Stimulated activated CD8-positive, alpha-beta memory T cell treated with anti-CD3 and anti-CD28 coated beads, Interleukin-15, amount 100 ng/mL, for 24 hours (primary cell): ENCODE results near the gene PLCL2.
"Not testable (repeated sequence)": the region's sequence is repeated elsewhere in the genome, so short reads cannot be mapped to it uniquely, and the experiment has no call there.

Experiments
- DNase-seq: peaks from one replicate; pipeline ENCODE4 v3.0.0-alpha.2; 2020; ENCODE audit warnings: low read depth

The PLCL2 gene

DNA sequence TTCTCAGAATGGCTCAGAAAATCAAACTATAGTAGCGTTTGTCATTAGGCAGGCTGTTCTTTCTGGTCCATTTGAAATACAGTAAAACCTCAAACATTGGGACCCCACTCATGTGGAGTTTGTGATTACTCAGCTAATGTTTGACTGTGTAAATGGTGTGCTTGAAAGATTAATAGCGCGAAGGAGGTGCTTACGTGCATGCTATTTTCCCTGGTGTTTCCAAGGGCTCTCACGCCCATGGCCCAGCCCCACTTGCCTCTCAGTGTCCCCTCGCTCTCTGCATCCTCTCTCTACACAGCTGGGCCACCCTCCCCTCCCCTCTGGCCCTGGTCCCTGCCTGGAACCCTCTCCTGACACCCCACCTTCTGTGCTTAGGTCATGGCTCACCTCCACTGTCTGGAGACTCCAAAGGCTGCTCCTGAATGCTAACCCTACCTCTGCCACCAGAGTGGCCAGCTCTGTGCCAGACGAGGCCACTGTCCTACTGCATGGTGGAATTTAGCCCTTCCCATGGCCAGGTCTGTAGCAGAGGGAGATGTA is 194.2 kb downstream of the PLCL2 start:
- no peak for DNase-seq

- DNase-seq, result no peak
Observed at GRCh38 chr3:17079933-17080332, 195.2 kb downstream of the PLCL2 start.

DNA sequence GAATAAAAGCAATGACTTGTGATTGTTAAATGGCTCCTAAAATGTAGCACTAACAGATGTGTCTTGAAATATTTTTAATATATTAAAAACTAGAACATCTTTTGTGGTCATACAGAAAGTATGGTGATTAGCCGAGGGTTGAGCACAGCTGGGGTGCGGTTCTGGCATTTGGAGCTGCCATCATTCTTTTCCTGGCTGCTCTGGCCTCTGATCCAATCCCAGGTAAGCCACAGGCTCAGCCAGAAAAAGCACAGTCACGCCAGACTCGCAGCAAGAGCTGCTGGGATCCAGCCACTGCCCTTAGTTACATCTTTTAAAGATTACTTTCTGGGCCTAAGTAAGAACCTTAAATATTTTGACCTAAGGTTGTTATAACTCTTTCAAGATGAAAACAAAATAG is 196.8 kb downstream of the PLCL2 start:
- no peak for DNase-seq

GRCh38 chr3:17087509-17087908 is 202.8 kb downstream of the PLCL2 start:
- no peak for DNase-seq

DNA sequence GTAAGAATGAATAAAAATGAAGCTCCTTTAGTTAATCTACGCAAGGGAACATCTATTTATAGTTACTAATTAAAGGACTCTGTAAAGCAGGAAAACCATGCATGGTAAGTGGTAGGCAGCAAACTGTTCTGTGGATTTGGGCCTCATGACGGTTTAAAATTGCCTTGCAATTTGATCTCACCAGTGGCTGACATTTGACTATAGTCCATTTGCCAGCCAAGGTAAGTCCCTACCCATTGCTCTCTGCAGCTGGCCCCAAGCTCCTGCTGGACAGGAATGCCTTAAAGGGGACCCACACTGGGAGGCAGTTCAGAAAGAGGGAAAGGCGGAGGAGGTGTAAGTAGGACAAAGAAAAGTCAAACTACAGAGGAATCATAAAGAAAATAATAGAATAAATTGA is 203.3 kb downstream of the PLCL2 start:
- DNase-seq, result no peak

GRCh38 chr3:17088602-17089313 is 204.0 kb downstream of the PLCL2 start:
- DNase-seq, result no peak

DNA sequence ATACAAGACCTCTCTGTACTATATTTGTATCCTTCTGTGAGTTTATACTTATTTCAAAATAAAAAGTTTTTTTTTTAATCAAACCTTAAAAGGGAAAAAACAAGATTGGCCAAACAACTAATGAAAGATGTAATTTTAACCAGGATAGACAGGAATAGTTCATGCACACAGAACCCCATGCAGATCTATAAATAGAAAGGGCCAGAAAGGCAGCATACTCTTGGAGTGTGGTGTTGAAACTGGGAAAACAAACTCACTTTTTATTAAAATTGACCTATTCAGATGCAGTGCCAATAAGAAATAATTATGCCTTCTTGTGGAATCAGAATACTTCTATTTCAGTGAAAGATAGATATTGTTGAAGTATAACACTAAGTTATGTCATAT is 204.6 kb downstream of the PLCL2 start:
- no peak for DNase-seq

DNA sequence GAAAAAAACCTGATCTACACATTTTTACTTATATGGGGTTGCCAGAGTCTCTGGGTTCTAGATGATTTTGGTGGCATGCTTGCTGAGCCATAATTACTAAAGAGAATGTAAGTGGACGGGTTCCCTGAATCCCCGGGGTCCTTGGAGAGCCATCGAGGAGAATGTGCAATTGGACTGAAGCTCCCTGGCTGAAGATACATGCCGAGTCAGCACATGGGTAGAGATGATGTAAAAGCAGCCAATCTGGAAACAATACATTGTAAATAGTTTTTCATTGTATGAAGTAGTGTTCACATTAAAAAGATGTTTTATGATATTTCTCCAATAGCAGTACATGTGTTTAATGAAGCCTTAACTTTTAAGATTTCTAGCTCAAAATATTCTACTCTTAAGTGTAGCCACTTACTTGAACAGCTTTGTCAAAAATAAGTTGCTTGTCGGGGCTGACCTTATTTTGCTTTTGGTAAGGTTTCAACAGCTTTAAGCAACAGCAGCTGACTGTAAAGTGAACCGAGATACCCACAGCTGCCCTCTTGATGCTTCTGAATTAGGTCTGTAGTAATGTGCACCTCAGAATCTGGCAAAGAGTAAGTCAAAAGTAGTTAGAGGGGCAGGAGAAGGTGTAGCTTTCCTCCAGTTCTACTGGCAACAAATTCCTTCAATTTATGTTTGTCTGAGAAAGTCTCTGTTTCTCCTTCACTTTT is 205.7 kb downstream of the PLCL2 start:
- DNase-seq, result no peak

DNA sequence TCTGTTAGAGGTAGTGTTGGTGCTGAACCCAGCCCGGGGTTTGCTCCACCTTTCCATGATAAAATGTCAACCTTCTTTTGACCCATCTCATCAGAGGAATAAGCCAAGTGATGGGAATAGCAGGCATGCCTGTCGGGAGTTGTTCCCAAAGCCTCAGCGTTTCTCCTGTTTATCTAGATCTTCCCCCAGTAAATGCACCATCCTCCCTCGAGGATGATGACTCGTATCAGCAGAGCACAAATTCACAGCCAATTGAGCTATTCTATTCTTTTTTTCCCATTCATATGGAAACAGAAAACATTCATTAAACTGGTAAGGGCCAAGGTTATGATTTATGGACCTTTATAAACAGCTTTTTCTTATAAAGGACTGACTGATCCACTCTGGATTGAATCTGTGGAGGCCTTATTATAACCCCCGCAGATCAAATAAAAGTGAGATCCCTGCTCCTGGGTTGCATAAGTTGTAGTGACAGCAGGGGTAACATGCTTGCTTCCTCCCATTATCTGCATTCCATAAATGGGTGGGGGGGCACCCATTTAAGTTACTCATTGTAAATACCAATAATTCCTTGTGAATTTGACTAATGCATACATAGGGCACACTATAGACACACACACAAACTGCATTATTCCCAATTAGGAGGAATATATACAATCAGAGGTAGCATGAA is 207.3 kb downstream of the PLCL2 start:
- no peak for DNase-seq

- DNase-seq, result no peak
Observed at GRCh38 chr3:17092583-17092933, 207.8 kb downstream of the PLCL2 start.

DNA sequence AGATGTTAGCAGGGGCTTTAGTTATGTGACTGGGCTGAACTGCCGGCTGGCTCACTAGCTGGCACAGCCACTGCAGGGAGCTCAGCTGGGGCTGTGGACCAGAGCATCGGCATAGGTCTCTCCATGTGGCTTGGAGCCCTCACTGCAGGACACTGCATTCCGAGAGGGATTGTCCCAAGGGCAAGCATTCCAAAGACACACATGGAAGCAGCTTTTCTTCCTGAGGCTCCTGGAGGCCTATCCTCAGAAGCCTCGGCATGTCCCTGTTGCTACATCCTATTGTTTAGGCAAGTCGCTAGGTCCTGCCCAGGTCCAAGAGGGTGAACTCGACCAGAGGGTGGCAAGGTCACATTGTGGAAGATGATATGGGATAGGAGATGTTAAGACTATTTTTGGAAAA is 209.8 kb downstream of the PLCL2 start:
- DNase-seq, result no peak

DNA sequence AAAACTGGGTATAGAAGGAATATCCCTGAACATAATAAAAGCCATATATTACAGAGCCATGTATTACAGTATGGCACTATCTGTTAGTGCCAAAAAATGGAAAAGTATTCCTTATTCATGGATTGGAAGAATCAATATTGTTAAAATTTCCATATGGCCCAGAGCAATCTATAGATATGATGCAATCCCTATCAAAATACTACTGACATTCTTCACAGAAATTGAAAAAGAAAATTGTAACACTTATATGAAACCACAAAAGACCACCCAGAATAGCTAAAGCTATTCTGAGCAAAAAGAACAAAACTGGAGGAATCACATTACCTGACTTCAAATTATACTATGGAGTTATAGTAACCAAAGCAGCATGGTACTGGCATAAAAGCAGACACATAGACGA is 218.8 kb downstream of the PLCL2 start:
- DNase-seq, result no peak

GRCh38 chr3:17106801-17107200 is 222.0 kb downstream of the PLCL2 start:
- not testable (repeated sequence) for DNase-seq

- no peak for DNase-seq
Observed at GRCh38 chr3:17110660-17111396, 226.1 kb downstream of the PLCL2 start.

- DNase-seq, result no peak
Observed at GRCh38 chr3:17111586-17111985, 226.8 kb downstream of the PLCL2 start.

DNA sequence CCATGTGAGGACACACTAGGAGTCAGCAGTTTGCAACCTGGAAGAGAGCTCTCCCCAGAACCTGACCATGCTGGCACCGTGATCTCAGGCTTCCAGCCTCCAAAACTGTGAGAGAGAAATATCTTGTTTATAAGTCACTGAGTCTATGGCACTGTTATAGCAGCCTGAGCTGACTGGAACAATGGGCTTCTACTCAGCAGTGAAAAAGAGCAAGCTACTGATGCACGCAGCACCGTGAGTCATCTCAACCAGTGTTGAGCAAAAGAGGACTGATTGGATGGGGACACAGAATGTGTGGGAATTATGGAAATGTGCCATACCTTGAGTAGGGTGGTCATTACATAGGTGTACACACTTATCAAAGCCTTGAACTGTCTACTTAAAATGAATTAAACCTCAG is 230.4 kb downstream of the PLCL2 start:
- no peak for DNase-seq

GRCh38 chr3:17116007-17116600 is 231.3 kb downstream of the PLCL2 start:
- no peak for DNase-seq

GRCh38 chr3:17118771-17119170 is 234.0 kb downstream of the PLCL2 start:
- DNase-seq, result no peak

DNA sequence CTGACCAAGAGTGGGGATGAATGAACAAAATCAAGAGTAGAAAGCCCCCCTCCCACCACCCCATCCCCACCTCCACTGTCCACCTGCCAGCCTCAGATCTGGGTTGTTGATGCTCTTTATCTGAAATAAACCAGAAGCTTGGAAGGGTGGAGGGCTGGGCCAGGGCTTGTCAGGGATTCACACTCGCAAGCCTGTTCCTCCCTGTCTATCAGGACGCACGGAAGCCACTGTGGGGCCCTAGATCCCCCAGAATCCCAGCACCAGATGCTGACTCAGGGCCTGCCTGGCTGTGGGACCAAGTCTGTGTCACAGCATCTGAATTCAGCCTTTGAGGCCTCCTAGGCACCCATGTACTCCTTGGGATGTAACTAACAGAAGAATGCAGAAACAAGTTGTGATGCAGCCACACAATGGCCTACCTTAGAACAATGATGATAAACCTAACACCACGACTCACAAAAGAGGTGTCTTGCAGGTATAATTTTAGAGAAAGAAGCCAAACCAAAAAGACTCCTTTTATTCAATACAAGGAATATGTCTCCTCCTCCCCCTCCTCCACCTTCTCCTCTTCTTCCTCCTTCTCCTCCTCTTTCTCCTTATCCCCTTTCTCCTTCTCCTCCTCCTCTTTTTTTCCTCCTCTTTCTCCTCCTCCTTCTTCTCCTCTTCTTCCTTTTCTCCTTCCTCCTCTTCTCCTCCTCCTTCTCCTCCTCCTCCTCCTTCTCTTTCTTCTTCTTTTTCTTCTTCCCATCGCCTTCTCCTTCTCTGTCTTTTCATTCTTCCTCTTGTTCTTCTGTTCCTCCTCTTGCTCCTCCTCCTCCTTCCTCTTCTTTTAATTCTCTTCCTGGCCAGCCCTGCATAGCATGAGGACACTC is 234.7 kb downstream of the PLCL2 start:
- DNase-seq, result no peak

DNA sequence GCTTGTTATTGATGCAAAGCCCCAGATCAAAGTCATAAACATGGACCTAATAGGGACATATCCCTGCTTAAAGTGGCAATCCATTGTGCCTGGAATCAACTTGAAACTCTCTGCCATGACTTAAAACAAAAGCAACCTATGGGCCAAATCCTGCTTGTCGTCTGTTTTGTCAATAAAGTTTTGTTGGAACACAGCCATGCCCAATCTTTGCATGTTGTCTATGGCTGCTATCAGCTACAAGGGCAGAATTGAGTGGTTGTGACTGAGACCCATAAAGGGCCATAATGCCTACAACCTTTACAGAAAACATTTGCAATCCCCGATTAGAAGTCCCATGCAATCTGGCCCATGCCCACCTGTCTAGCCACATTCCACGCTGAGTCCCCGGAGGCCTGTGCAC is 235.4 kb downstream of the PLCL2 start:
- no peak for DNase-seq

- DNase-seq, result no peak
Observed at GRCh38 chr3:17121336-17121735, 236.6 kb downstream of the PLCL2 start.
